Posterior vena cava (tissue), 2 donors: Measurements from ENCODE around the gene OR2H2. TPM values are rescaled to one million over a fixed set of nuclear protein-coding genes. Genes with fewer than 3 reads are reported as not detected.

ENCODE experiments used
- DNase-seq: peaks from one replicate; pipeline ENCODE4 v3.0.0-alpha.2; 2020; ENCODE audit warnings: low spot score
- intact Hi-C, 2 donors: fragments of 100-400 bp; cut with DNase I; formaldehyde crosslinking; loops; one replicate each; pipeline versions ENCODE4 v1.14.1 to v1.14.2; 2022 to 2023
- total RNA-seq, 2 donors: library from RNA; stranded (reverse); fragmentation: NEBNext Ultra II Directional; extraction: Animal tissue kit (Norgen Biotek cat#: 25700); gene quantifications; one replicate each; pipeline ENCODE4 v1.2.1, GENCODE V29; 2021
- donor health status: DM: yes; HTN: yes; CAD: no.
- donor health status: DM: yes; HTN: yes; CAD: no.

OR2H2 gene
- total RNA-seq, 2 donors from 2014 or later: not detected

DNA sequence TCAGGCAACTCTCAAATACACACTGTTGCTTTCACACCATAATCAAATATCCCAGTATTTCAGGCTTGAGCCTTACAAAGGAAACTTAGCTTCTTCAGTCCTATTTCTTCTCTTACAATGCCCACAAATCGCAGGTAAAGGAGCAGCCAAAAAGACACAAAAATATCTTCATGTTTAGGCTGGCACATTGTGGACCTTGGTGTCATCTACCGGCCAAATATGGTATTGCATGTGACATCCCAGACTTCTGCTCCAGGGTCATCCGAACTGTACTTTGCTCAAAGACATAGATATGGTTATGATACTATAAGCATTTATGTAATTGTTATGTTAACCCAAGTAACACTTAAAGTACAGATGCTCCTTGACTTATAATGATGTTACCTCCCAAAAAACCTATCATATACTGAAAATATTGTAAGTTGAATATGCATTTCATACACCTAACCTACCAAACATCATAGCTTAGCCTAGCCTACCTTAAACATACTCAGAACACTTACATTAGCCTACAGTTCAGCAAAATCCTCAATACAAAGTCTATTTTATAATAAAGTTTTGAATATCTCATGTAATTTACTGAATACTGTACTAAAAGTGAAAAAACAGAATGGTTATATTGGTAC lies 4.6 kb downstream of the OR2H2 start:
- DNase-seq: no peak
- intact Hi-C loops: no loop called here

DNA sequence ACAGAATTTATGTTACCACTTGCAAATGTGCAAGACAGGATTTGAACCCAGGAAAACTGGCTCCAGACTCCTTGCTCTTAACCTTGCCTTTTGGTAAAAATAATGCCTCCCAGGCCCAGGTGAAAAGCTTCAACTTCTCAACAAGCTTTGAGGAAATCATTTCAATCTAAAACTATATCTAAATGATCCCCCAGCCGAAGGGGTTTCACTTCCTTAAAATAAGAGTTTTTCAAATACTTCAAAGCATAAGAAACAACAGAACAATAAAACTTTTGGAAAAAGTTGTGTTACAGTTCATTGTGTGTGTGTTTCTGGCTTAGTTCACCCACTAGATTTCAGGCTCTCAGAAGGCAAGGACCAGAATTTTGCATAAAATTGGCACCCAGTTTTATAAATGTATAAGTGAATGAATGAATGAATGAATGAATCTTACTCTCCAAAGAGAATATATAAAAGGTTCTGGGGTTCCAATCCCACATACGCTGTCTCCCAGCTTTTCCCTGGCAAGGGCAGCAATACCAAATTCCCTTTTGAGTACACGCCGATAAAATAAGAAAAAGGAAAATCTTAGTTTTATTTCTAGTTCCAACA lies 5.4 kb downstream of the OR2H2 start:
- intact Hi-C loops: no loop called here
- DNase-seq: no peak

DNA sequence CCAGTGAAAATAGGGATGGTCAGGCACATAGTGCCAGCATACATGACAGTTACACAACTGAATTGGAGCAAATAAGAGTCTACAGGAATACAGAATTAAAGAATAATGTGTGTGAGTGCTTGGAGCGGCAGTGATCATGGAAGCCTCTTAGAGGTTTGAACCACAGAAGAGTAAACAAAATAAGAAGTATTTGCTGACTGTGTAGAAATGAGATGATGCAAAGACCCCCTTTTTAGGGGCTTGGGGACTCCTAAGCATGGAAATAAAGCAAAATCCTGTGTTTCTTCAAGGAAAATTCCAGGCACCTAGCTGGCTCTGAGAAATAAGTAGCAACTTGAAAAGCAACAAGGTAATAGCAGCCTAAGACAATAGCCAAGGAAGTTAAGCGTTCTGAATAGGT lies 6.8 kb downstream of the OR2H2 start:
- intact Hi-C loops: no loop called here
- DNase-seq: no peak

DNA sequence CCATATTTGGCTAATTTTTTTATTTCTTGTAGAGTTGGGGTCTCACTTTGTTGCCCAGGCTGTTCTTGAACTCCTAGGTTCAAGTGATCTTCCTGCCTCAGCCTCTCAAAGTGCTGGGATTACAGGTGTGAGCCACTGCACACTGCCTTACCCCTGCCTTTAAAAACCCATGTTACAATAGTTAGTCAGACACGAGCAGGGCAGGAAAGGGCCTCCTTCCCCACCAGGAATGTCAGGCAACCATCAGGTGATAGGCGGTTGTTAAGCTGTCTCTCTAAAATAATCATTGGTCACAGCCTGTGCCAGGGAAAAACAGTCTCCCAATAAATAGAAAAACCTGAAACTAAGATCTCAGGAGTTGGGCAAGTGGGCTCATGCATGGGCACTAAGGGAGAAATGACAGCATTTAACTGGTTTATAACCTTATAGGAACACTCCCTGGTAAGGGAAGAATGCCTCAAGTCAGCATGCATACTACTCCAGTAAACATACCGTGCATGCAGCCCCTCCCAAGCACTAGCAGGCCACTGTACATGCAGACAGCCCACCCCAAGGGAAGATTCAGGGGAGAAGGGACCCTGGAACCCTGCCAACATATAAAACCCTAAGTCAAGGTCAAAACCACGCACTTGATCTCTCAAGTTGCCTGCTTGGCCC lies 8.4 kb downstream of the OR2H2 start:
- DNase-seq: no peak
- intact Hi-C loops: no loop called here

DNA sequence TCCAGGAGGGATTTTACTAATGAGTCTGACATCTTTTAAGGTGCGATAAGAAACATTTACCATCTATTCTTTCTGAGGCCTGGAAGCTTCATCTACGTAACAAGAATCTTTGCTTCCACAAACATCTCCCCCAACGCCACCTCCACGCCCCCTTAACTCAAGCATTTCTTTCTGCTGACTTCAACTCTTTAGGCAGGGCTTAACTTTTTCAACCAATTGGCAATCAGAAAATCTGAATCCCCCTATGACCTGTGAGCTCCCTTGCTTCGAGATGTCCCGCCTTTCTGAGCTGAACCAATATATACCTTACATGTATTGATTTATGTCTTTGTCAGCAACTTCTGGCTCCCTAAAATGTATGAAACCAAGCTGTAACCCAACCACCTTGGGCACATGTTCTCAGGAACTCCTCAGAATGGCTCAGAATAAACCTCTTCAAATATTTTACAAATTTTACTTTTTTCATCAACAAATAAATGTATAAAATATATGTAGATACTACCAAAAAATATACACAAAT lies 11.5 kb downstream of the OR2H2 start:
- DNase-seq: no peak
- intact Hi-C loops: no loop called here

DNA sequence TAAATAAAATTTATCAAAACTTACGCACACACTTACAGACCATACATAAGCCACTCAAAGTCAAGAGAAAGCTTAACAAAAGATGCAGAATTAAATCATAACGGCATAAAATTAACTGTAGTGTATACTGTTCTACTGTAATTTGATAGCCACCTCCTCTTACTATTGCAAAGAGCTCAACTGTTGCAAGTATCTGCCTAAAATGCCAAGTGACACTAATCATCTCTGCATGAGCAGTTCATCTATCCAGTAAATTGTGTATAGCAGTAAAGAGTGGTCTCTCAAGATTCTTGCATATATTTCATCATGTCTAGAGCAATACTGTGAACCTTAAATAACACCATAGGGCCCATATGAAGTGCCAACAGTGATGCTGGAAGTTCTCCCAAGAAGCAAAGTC lies 12.3 kb downstream of the OR2H2 start:
- intact Hi-C loops: no loop called here
- no peak for DNase-seq

DNA sequence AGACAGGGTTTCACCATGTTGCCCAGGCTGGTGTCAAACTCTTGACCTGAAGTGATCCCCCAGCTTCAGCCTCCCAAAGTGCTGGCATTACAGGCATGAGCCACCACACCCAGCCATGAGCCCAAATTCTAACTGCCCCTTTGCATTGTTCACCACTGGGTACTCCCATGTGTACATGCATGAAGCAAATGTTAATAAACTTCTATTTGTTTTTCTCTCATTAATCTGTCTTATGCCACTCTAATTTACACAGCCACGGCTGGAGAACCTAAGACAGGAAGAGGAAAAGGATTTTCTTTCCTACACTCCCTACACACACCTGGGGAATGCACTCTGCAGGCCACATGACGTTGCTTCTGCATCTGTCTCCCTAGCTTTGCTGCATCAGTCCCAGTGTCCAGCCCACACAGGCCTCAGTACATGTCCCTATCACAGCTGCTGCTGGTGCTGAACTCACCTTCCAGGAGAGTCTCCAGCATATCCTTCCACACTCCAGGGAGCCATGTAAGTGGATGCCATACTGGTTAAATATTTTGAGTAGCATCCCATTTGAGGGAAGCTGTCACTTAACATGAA lies 13.3 kb downstream of the OR2H2 start:
- intact Hi-C loops: no loop called here
- DNase-seq: no peak

DNA sequence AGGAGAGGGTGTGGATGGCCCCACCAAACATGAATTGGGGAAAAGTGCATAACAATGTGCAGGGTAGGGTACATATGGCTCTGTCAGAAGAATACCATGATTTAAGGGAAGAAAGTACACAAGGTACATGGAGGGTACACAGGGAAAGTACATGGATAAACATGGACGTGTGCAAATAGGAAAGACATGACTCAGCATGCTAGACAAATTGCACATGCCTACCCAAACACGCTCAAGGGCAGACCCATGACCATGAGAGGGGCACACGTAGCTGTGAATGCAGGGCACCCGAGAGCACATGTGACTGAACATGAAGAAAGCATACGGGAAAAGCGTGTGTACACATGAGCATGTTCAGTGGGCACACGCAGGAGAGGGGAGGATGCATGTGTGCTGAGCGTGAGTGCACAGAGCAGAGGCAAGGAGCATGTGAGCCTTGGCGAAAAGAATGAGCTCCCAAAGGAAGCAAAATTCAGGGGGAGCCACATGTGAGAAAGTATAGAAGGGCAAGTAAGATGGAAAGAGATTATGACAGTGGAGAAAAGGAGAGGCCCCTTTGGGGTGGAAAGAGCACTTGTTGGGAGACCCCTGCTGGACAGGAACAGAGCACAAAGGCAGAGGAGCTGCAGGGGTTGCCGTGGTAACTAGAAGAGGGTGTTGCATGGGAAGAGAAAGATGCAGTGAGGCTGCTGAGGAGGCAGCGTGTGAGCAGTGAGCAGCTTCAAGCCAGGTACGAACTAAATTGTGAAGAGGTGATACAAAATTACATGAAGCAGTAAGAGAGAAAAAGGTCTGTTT lies 17.8 kb downstream of the OR2H2 start:
- intact Hi-C loops: no loop called here

DNA sequence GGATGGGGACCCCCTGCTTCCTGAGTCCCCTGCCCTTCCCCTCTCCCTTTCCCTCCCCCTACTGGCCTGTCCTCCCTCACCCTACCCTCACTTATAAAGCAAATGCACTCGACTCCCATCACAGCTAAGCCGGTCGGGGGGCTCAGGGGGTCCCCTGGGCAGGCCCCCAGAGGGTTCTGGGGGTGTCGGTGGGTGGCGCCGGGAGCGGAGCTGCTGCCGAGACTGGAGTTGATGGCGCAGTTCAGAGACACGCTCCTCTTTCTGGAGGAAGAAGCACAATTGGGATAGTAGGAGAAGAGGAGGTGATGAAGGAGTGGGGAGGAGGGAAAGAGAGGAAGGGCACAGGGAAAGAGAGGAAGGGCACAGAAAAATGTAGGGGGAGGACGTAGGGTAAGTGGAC lies 18.5 kb downstream of the OR2H2 start:
- no peak for DNase-seq
- intact Hi-C loops: no loop called here

More for the DNA sequence above, 17.8 kb downstream of the OR2H2 start:
- DNase-seq: no peak

DNA sequence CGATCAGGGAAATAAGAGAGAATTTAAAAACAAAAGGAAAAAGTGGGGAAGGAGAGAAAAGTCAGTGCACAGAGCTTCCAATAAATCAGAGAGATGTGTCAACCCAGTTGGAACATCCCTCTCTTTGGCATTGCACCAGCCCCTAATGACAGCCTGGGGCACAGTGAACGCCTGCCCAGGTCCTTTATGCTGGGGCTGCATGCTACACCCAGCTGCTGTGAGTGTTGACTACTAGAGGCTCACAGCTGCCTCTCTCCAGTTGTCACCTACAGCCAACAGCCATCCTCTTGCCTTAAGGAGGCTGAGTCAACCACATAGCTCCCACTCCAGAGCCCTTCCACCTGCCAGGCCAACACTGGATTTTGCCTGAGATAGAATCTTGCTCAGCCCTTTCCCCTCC lies 19.0 kb downstream of the OR2H2 start:
- DNase-seq: no peak
- intact Hi-C loops: no loop called here

DNA sequence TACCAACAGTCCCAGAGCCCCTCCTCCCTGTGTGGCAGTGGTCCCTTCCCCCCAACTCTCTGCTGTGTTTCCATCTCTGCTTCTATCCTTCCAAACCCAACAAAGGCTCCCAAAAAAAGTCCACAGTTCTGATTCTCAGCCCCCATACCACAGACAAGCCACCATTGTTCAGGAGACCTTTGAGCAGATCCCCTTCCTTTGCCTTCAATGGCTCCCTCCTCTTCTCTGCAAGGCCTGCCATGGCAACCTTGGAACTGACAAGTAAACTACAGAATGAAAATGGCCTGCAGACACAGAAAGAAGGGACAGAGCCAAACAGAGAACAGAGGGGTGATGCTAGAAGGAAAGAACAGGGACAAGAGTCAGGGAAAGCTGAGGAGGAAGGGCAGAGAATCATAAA lies 23.2 kb downstream of the OR2H2 start:
- intact Hi-C loops: no loop called here
- no peak for DNase-seq

DNA sequence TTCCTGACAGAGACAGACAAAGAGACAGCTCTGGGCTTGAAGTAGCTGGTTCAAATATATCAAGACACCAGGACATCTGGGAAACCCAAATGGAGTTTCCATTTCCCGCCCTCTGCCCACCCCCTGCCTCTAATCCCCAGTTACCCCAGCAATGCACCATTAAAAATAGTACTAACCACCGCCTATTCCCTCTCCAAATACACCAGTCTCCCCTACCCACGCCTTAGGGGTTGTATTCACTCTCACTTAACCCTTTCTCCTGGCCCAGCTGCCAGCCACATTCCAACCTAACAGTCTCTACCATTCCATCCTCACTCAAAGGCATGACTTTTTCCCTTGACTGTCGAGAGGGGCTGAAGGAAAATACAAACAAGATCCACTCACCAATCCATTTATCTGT lies 25.6 kb downstream of the OR2H2 start:
- DNase-seq: no peak
- intact Hi-C loops: no loop called here

DNA sequence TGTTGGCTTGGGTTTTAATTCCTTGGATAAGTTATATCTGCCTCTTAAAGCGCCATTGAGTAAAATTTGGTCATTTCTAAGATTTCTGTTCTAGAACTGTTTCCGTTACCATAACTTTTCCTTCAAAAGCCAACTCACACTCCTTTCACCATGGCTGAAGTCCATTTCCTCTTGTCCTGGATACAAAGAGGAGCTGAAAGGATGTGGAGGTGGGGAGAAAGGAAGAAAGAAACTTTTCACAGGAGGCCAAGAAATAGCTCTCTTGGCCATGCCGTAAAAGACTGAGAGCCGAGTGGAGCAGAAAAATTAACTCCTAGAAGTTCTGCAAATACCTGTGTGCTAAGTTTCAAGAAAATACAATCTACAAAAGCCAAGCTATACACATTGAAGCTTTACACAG lies 26.5 kb downstream of the OR2H2 start:
- intact Hi-C loops: no loop called here

DNA sequence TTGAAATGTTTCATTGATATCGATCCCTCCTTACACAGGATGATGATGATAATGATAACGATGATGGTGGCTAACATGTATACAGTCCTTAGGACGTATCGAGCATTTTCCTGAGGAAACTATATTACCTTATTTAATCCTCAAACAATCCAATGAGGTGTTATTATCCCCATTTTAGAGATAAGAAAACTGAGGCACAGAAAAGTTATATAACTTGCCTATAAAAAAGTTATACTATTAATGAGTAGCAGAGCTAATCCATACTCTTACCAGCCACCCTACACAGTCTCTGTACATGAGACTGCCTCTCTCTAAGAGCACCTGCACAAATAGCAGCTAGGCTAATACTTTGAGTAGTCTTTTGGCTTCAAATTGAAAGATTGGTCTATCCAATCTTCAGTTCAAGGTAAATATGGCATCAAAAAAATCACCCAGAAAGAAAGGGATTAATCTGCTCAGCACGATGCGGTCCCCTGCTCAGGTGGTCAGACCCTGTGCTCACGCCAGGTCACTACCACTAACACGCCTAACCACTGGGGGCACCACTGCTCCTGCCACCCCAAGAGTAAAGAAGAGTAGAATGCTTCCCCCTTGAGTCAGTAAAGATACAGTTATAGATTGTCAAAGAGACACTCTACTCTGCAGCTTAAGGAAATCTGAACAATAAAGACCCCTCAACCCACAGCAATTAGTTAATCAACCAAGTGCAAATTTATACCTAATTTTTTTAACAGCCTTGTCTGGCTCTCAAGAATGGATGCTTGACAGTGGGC lies 33.0 kb downstream of the OR2H2 start:
- intact Hi-C loops: no loop called here
- DNase-seq: no peak

More for the DNA sequence above, 26.5 kb downstream of the OR2H2 start:
- no peak for DNase-seq

DNA sequence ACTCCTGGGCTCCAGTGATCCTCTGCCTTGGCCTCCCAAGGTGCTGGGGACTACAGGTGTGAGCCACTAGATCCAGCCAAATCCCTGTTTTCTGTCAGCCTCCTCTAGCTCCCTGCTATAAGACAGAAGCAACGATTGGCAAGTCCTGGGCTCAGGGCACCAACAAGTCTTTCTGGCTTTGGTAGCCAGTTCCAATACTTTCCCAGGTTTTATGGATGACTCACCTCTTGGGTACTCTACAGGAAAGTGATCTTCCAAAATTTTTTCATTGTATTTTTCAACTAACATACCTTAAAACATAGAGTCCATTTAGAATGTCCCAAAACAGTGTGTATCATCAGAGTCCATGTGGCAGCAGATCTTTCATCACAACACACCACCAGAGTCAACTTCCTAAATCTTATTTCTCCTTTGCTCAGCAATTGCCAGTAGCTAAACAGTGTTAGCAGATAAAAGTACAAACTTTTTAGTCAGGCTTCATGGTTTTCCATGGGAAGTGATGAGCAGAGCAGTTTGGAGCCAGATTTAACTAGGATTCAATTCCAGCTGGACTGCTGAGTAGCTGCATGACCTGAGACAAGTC lies 34.7 kb downstream of the OR2H2 start:
- intact Hi-C loops: no loop called here
- no peak for DNase-seq

DNA sequence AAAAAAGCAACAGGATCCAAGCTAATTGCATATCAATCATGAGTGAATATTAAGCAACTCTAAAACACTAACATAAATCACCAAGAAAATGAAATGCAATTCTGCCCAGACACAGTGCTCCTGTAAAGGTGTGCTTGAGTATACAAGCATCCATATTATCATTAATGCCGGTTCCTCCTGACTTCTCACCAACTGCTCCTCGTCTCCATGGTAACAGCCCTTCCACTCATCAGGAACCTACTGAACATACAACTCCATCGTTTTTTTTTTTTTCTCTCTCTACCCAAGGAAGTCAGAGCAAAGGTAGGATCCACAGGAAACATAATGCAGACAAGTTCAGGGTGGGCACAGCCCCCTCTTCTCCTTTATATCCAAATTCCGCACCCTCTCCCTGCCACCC lies 35.7 kb downstream of the OR2H2 start:
- intact Hi-C loops: no loop called here

DNA sequence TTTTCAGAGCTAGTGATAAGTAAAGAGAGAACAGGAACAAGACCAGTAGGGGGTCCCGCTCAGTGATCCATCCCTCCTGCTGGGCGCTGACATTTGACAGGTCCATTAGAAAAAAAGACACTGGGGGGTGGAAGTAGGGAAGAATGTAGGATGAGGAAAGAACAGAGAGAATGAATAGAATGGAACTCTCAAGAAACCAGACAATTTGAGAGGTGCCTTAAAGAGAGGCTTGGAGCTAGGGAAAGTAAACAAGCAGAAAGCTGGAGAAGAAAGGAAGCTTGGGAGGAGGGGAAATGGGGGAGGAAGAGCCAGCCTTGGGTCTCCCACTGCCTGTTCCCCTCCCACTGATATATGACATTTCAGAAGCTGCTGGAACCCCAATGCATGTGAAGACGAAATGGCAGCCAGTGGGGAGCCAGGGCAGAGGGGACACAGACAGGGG lies 39.6 kb downstream of the OR2H2 start:
- DNase-seq: no peak
- intact Hi-C loops: no loop called here

More for the DNA sequence above, 35.7 kb downstream of the OR2H2 start:
- no peak for DNase-seq

DNA sequence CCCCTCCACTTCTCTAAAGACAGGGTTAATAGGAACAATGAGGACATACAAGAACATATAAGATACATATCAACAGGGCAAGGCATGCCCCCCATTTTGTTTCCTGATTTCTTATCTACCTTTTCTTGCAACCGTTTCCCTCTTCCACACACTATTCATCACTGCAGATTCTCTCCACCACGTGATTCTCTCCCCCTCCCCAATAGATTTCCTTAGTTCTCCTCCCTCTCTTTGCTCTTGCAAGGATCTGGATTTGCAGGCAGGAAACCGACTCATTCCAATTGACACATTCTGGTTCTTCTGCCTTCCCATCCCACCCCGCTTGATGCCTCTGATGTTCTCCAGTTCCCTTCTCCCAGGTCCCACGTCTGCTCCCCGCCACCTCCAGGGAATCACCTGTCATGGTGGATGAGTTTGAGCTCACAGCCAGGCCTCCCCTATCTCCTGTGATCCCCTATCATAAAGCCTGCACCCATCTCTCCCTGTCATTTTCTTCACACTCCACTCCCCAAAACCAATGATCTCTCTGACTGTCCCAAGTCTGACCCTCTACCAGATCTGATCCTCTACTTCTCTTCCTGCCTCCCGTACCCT lies 40.5 kb downstream of the OR2H2 start:
- no peak for DNase-seq
- intact Hi-C loops: no loop called here
